Renal cortex interstitium (tissue), 15 donors: ENCODE results near the gene SEMG1. TPM values are rescaled to one million over a fixed set of nuclear protein-coding genes. Genes with fewer than 3 reads are reported as not detected.

Experiments used
- DNase-seq, 11 donors: peaks; one replicate each; pipeline ENCODE4 v3.0.0-alpha.2; 2013; ENCODE audit warnings: low read depth in 9 of 11, low spot score in 4 of 11; ENCODE audit errors: extremely low read depth in 1 of 11
- long read RNA-seq, 16 experiments: transcript quantifications; one replicate each; lab custom pipeline, GENCODE V29; 2026
- polyA plus RNA-seq, 3 donors: library from polyadenylated mRNA; unstranded; fragments of 120-200 nt; gene quantifications; one replicate each; pipeline ENCODE4 v1.2.1, GENCODE V29; 2013; ENCODE audit not compliant: insufficient read length in 3 of 3

Gene SEMG1, protein sequence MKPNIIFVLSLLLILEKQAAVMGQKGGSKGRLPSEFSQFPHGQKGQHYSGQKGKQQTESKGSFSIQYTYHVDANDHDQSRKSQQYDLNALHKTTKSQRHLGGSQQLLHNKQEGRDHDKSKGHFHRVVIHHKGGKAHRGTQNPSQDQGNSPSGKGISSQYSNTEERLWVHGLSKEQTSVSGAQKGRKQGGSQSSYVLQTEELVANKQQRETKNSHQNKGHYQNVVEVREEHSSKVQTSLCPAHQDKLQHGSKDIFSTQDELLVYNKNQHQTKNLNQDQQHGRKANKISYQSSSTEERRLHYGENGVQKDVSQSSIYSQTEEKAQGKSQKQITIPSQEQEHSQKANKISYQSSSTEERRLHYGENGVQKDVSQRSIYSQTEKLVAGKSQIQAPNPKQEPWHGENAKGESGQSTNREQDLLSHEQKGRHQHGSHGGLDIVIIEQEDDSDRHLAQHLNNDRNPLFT
- not detected for polyA plus RNA-seq
- long read RNA-seq, donor 1: 0 reads
- long read RNA-seq, donor 2: 0 reads
- long read RNA-seq, donor 3: 0 reads
- long read RNA-seq, donor 4: 0 reads
- long read RNA-seq, donor 5: 0 reads
- long read RNA-seq, donor 6: 0 reads
- long read RNA-seq, donor 7: 0 reads
- long read RNA-seq, donor 8: 0 reads
- long read RNA-seq, donor 9: 0 reads
- long read RNA-seq, donor 10: 0 reads
- long read RNA-seq, donor 11: 0 reads
- long read RNA-seq, donor 12: 0 reads
- long read RNA-seq, donor 13: 0 reads
- long read RNA-seq, donor 14: 0 reads
- long read RNA-seq, donor 15: 0 reads
- long read RNA-seq, donor 16: 0 reads

DNA sequence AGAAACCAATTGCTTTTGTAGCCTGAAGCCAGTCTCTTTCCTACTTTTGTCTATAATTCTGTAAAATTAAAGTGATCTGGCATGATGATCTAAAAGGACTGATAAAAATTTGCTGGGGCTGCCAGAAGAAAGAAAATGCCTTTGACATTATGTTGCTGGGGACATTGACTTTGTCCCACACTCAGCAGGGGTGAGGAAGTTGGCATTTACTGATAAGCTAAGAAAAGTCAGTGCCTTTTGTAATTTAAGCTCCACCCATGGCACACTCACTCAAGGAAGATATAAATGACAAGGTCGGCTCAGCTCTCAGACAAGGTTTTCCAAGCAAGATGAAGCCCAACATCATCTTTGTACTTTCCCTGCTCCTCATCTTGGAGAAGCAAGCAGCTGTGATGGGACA, at the start of gene SEMG1:
Gene SEMG1, plus strand, starts transcription at position 309 of the 400 bp plus-strand sequence. Its CDS starts 21 bp downstream, at position 330.
- DNase-seq: no peak

- DNase-seq: no peak
Observed at GRCh38 chr20:45157962-45158361, 48.9 kb upstream of the SEMG1 start.

- no peak for DNase-seq
Observed at GRCh38 chr20:45163083-45163803, 43.6 kb upstream of the SEMG1 start.

DNA sequence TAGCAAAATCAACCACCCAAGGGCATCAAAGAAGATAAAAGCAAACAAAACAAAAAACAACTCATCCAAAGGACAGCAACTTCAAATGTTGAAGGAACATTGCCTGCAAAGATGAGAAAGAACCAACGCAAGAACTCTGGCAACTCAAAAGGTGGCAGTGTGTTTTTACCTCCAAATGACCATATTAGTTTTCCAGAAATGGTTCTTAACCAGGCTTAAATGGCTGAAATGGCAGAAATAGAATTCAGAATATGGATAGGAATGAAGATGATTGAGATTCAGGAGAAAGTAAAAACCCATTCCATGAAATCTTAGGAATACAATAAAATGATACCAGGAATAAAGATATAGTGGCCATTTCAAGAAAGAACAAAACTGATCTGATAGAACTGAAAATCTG, 41.9 kb upstream of the SEMG1 start:
- no peak for DNase-seq

DNA sequence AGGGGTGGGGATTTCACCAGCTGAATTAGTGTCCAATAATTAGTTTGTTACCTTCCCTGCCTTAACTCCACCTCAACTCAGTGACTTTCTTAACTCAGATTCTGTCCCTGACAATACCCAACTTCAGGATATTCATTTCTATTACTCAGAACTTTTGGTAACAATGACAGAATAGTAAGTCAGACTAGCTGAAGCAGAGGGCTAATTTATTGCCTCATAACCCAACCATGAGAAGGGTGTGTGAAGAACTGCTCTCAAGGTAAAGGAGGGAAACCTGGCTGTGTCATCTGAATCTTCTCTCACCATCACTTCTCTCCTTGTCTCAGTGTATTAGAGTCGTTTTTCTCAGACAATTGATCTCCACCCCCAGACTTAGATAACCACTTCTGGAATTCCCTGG, 33.3 kb upstream of the SEMG1 start:
- no peak for DNase-seq

DNA sequence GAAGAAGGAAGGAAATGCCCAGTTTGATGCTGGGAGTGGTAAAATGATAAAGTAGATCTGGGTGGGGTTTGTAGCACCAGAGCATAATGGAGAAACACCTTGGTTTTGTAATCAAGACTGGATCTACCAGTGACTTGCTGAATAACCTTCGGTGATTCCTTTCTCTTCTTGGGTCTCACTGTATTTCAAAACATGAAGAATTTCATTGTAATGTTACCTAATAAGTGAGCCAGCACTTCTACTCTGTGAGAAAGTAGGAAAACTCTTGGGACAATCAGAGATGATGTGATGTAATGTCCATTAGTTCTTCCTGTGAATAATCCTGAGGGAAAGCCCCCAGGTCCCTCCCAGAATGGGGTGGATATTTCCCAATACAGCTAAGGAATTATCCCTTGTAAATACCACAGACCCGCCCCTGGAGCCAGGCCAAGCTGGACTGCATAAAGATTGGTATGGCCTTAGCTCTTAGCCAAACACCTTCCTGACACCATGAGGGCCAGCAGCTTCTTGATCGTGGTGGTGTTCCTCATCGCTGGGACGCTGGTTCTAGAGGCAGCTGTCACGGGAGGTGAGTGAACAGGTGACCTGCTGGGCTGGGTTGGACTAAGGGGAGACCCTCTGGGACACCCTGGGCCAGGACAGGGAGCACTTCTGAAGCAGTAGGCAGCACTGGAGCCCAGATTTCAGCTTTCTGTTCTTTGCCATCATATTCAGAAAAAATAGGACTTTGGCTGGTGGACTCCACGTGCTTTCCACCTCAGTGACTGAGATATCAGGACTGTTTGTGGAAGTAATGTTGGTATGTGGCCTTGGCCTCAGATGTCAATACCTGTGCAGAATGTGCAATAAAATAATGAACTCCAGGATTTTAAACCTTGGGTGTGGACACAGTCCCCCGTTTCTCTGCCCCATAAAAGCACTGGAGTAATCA, 32.1 kb upstream of the SEMG1 start, which contains the start of gene PI3:
Gene PI3, plus strand, starts transcription at position 469 of the 931 bp plus-strand sequence. Its CDS starts 21 bp downstream, at position 490.
- DNase-seq: no peak

GRCh38 chr20:45176526-45177267, 30.1 kb upstream of the SEMG1 start:
- DNase-seq: no peak

DNA sequence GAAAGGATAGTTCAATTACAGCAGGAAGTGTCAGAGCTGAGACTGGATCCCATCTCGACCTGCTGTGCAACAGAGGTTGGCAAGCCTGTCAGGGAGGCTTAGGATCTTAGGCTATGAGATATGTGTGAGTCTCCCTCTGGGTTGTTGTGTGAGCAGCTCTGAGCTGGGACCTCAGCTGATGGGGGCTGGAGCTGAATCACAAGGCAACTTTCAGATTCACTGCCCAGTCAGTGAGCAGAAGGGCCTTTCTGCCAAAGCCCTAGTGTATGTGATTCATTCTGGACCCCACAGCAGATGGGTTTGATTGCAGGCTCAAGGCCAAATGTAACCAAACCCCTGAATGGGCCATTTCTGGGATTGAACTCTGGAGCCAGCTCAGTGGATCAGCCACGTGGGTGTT, 27.7 kb upstream of the SEMG1 start:
- no peak for DNase-seq

DNA sequence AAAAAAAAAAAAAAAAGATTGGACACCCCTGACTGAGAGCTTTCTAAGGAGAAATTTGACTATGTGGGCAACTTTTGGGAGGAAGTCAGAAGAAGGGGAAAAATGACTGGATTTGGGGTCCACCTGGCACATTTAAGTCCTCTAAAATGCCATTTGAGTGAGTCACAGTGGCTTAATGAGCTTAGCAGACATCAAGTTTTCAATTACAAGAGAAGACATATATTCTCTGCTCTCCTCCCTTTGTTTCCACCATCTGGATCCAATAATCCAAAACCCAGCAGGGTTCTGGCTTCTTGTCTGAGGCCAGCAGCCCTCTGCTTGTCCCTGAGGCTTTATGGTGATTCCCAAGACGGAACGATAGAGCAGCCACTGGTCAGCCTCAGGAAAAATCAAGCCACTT, 25.2 kb upstream of the SEMG1 start:
- no peak for DNase-seq

DNA sequence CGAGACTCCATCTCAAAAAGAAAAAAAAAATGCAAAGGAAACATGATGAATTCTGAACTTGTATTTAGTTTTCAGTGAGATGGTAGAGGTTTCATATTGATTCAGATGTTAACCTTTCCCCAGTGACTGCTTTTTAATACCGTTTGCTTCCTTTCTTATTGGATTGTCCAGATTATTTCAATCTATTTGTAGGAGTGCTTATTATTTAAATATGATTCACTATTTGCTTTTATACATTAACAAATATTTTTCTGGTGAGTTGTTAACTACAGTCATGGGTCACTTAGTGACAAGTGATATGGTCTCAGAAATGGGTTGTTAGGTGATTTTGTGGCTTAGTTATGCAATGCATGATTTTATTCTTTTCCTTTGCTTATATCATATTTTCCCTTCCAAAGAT, 23.7 kb upstream of the SEMG1 start:
- no peak for DNase-seq

DNA sequence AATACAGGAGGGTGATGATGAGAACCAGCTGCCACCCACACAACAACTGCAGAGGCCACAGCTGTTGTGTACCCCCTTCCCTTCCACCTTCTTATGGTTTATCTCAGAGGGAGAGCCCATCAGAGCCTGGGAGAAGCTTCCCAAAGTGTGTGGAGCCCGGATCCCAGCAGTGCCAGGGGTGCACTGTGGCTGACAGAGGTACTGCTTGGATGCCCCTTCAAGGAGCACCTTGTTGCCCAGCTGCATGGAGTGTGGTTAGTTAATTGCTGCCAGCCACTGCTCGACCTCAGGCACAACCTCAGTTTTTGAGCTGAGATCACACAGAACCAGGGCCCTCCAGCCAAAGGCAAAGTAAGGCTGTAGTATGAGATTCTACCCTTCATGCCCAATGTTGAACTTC, 19.1 kb upstream of the SEMG1 start:
- no peak for DNase-seq

- no peak for DNase-seq
Observed at GRCh38 chr20:45189067-45189609, 17.7 kb upstream of the SEMG1 start.

DNA sequence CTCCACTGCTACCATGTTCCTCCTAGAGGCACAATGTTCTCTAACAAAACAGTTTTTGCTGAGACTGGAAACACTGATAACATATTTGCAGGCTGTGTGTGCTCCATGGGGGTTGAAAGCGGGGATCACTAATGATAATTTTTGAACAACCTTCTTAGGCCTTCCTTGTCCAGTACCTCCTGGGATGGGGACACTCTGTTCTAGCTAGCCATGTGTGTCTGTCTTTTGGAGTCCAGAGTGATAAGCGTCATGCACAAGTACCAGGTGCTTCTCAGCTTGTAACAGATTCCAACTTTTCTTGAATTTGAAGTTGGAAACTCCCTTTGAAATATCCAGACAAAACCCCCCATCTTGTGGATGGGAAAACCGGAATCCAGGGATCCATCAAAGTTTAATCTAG, 17.0 kb upstream of the SEMG1 start:
- DNase-seq: no peak

DNA sequence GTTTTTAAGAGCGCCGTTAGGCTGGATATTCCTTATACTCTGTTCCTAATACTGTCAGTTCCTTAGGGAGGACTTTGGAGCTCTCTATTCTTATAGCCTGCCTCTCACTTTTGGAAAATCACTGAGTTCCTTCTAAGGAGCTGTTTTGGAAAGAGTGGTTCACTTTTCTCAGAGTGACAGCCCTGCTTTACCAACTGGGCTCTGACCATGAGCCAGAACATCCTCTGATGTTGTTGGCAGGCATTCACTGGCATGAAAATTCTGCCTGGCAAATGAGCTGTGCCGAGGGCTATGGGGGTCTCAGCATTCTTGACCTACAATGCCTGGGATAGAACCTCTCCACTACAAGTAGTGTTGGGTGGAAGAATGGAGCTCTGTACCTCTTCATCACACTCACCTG, 14.9 kb upstream of the SEMG1 start:
- DNase-seq: no peak

GRCh38 chr20:45193331-45193730, 13.5 kb upstream of the SEMG1 start:
- DNase-seq: no peak

GRCh38 chr20:45209924-45210323, 3.1 kb downstream of the SEMG1 start:
- no peak for DNase-seq

DNA sequence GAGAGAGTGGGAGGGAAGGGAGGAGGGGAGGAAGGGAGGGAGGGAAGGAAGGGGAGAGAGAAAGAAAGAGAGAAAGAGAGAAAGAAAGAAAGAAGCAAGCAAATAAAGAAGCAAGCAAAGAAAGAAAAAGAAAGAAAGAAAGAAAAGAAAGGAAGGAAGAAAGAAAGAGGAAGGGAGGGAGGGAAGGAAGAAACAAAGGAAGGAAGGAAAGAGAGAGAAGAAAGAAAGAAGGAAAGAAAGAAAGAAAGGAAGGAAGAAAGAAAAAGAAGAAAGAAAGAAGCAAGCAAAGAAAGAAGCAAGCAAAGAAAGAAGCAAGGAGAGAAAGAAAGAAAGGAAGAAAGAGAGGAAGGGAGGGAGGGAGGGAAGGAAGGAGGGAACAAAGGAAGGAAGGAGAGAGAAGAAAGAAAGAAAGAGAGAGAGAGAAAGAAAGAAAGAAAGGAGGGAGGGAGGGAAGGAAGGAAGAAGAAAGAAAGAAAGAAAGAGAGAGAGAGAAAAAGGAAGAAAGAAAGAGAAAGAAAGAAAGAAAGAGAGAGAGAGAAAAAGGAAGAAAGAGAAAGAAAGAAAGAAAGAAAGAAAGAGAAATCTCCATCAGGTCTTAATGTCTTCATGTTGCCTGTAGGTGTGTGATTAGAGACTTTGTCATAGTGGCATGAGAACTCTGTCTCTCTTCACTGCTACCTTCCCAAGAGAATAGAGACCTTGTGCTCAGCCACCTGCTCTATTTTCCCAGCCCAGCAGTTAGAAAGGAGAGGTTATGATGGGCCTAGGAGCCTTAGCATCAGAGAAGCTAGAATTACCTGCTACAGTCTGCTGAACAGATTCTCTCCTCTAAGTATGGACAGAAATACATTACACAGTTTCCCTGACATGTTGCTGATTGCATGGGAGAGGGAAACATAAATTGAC, 5.0 kb downstream of the SEMG1 start:
- DNase-seq: no peak
